Astrocyte of the cerebellum (primary cell): ENCODE results near the gene TMEM45A.
A peak's percentile ranks its signal among the peaks of the same experiment; 100 is the strongest.

Experiments
- DNase-seq: peaks from one replicate; pipeline ENCODE4 v3.0.0-alpha.2; 2011; ENCODE audit warnings: low read depth
- H3K4me3 ChIP-seq: 2 replicates; pipeline ENCODE4 v1.5.1; 2011; ENCODE audit warnings: mild to moderate bottlenecking, low read depth, low read length, moderate library complexity
- in situ Hi-C: cut with HindIII; loops from 2 replicates; pipeline ENCODE4 v1.10.0; 2017; ENCODE audit warnings: low sequenced_read_pairs
- TF ChIP-seq, protein P1 (sequence below): IDR thresholded peaks from 2 replicates; pipeline ENCODE4 v1.5.1; 2012; ENCODE audit warnings: low read length, low read depth, moderate library complexity, mild to moderate bottlenecking; ENCODE audit errors: missing control alignments

The TMEM45A gene

DNA sequence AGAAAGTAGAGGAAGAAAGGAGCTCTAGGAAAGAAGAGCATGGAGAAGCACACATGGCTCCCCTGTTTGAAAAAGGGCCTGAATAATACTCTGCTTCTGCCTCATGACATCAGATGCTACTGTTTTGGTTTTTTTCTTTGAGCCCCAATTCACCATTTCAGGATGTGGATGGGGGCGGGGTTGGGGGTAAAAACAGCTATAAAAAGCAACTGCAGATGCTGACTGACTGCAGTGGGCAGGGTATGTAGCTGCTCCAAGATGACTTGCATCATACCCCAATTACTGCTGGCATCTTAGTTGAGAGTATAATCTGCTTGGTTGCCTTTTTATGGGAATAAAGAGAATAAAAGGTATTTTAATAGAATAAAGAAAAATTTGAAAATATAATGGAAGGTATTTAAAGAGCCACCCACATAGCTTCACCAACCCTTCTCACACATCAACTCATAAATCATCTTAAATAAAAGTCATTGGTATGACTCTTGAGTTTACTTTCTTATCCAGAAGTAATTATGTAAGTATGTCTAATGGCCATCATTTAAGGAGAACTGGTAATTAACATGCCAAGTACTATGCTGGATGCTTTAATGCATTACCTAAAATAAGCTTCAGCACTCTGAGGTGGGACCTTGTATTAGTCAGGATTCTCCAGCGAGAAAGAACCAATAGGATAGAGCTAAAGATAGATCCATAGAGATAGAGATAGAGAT lies 36.4 kb upstream of the TMEM45A start:
- in situ Hi-C loops: no loop called here
- no peak for DNase-seq
- no peak overlapping the region for H3K4me3 ChIP-seq
- TF ChIP-seq, protein P1, sequence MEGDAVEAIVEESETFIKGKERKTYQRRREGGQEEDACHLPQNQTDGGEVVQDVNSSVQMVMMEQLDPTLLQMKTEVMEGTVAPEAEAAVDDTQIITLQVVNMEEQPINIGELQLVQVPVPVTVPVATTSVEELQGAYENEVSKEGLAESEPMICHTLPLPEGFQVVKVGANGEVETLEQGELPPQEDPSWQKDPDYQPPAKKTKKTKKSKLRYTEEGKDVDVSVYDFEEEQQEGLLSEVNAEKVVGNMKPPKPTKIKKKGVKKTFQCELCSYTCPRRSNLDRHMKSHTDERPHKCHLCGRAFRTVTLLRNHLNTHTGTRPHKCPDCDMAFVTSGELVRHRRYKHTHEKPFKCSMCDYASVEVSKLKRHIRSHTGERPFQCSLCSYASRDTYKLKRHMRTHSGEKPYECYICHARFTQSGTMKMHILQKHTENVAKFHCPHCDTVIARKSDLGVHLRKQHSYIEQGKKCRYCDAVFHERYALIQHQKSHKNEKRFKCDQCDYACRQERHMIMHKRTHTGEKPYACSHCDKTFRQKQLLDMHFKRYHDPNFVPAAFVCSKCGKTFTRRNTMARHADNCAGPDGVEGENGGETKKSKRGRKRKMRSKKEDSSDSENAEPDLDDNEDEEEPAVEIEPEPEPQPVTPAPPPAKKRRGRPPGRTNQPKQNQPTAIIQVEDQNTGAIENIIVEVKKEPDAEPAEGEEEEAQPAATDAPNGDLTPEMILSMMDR: no peak

DNA sequence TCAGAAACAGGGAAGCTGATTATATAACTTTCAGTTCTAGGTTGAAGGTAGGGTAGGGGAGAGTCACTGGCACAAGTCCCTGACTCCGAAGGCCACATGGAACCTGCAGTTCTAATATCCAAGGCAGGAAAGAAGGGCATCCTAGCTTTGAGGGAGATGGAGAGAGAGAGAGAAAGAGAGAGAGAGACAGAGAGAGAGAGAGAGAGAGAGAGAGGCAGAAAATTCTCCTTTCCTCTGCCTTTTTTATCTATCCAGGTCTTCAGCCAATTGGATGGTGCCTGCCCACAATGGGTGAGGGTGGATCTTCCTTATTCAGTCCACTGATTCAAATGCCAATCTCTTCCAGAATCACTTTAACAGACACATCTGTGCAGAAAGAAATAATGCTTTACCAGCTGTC lies 35.7 kb upstream of the TMEM45A start:
- no peak overlapping the region for H3K4me3 ChIP-seq
- TF ChIP-seq, protein P1: no peak
- no peak for DNase-seq
- in situ Hi-C loops: no loop called here

DNA sequence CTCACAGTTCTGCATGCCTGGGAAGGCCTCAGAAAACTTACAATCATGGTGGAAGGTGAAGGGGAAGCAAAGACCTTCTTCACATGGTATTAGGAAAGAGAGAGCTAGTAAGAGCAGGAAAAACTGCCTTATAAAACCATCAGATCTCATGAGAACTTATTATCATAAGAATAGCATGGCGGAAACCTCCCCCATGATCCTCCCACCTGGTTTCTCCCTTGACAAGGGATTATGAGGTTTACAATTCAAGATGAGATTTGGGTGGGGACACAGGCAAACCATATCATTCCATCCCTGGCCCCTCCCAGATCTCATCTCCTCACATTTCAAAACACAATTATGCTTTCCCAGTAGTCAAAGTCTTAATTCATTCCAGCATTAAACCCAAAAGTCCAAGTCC lies 34.6 kb upstream of the TMEM45A start:
- in situ Hi-C loops: no loop called here
- no peak overlapping the region for H3K4me3 ChIP-seq
- TF ChIP-seq, protein P1: no peak
- DNase-seq: no peak

DNA sequence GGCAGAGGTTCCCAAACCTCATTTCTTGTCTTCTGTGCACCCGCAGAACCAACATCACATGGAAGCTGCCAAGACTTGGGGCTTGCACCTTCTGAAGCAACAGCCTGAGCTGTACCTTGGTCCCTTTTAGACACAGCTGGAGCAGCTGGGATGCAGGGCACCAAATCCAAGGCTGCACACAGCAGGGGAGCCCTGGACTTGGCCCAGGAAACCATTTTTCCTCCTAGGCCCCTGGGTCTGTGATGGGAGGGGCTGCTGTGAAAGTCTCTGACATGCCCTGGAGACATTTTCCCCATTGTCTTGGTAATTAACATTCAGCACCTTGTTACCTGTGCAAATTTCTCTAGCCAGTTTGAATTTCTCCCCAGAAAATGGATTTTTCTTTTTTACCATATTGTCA lies 33.6 kb upstream of the TMEM45A start:
- in situ Hi-C loops: no loop called here
- TF ChIP-seq, protein P1: no peak
- DNase-seq: no peak
- no peak overlapping the region for H3K4me3 ChIP-seq

DNA sequence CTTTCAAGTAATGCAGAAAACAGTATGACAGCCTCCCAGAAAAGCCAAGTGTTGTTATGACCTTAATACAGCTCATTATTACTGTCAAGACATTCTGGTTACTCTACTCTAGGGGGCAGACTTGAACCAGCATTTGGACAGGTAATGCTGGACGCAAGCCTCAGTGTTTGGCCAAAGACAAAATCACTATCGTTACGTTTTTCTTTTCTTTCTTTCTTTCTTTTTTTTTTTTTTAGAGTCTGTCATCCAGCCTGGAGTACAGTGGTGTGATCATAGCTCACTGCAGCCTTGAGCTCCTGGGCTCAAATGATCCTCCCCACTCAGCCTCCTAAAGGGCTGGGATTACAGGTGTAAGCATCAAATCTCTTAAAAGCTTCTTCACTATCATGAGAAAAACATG lies 29.4 kb upstream of the TMEM45A start:
- peak; percentile 57 for DNase-seq
- in situ Hi-C loops: no loop called here
- TF ChIP-seq, protein P1: peak; percentile 65
- no peak overlapping the region for H3K4me3 ChIP-seq

DNA sequence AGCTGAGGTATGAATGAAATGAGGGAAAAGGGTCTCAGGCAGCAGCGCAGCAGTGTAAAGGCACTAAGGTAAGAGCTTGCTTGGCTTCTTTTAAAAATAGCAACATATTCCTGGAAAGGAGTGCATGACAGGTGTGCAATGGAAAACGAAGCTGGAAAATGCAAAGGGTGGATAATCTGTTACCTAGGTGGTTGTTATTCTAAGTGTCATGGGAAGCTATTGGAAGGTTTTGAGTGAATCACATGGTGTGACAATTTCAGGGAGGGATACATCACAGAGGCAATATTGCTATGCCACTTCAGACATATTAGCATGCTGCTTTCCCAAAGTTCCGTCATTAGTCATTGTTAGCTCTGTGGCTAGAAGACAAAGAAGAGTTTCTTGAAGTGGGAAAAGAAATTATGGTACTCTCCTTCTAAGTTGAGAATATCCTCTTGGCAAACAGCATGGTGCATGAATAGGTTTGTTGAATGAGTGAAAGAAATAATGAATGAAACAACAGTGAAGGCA lies 28.7 kb upstream of the TMEM45A start:
- in situ Hi-C loops: no loop called here

More for the DNA sequence above, 28.7 kb upstream of the TMEM45A start:
- TF ChIP-seq, protein P1: no peak
- no peak for DNase-seq
- H3K4me3 ChIP-seq: no peak overlapping the region
